Spinal cord (tissue), 10 donors: ENCODE data around the gene CCM2L. TPM values are rescaled to one million over a fixed set of nuclear protein-coding genes. Genes with fewer than 3 reads are reported as not detected.
"Not testable (repeated sequence)": the region's sequence is repeated elsewhere in the genome, so short reads cannot be mapped to it uniquely, and the experiment has no call there.

Experiments
- DNase-seq, 6 donors: peaks; one replicate each; pipeline versions ENCODE4 v3.0.0 to v3.0.0-alpha.2; 2013 to 2015; ENCODE audit warnings: low spot score in 6 of 6, low read depth in 4 of 6
- H3K27ac ChIP-seq: one replicate; pipeline ENCODE4 v1.5.1; 2013; ENCODE audit warnings: low read depth, low read length, control low read depth
- H3K27me3 ChIP-seq: one replicate; pipeline ENCODE4 v1.6.1; 2013; ENCODE audit warnings: low read length; ENCODE audit not compliant: control insufficient read depth, insufficient read depth
- H3K36me3 ChIP-seq: one replicate; pipeline ENCODE4 v1.6.1; 2013; ENCODE audit warnings: low read length; ENCODE audit not compliant: control insufficient read depth, insufficient read depth
- H3K4me1 ChIP-seq: one replicate; pipeline ENCODE4 v1.6.1; 2013; ENCODE audit warnings: low read length; ENCODE audit not compliant: control insufficient read depth, insufficient read depth
- H3K4me3 ChIP-seq: one replicate; pipeline ENCODE4 v1.5.1; 2013; ENCODE audit warnings: low read depth, low read length, control low read depth
- H3K9me3 ChIP-seq: one replicate; pipeline ENCODE4 v1.6.1; 2013; ENCODE audit warnings: low read length; ENCODE audit not compliant: control insufficient read depth, insufficient read depth
- WGBS: methylation state at CpG from one replicate; pipeline ENCODE4 v1.1.5; 2013; ENCODE audit warnings: missing lambda C conversion rate; ENCODE audit not compliant: insufficient coverage; 5-methylcytosine and 5-hydroxymethylcytosine counted together
- polyA plus RNA-seq, 2 donors: library from polyadenylated mRNA; unstranded; fragments of 120-200 nt; gene quantifications; one replicate each; pipeline ENCODE4 v1.2.1, GENCODE V29; 2013; ENCODE audit not compliant: insufficient read length in 2 of 2
- total RNA-seq, 2 donors: library from RNA; depleted of rRNA in 1 of 2; stranded (reverse); fragments of 120-200 nt in 1 of 2; fragments of >200 nt in 1 of 2; gene quantifications; one replicate each; pipeline versions ENCODE4 v1.2.3 to v1.2.4, GENCODE V29; 2013 to 2014
- donor health status: healthy.

CCM2L gene
- total and polyA plus RNA-seq, 4 donors = 3.8 to 8.4 (median 6.6) TPM

DNA sequence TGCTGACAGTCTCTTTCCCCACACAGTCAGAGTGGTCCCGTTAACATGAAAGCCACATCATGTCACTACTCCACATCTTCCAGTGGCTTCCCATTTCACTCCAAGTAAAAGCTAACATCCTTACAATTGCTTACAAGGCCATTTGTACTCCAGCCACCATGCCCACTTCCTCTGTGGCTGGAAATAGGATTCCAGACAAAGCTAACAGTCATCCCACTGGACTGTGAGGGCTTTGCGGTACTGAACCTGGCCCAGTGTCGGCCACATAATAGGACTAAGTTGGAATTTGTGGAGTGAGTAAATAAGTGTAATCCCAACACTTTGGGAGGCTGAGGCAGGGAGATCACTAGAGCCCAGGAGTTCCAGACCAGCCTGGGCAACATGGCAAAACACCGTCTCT is 10.9 kb downstream of the CCM2L start:
- H3K27me3 ChIP-seq = peaks cover 12% of the 10 kb centered on the region
- no peaks in the 10 kb centered on the region for H3K9me3 ChIP-seq
- WGBS = 86% methylated on average over 2 of the region's 4 CpGs
- DNase-seq = no peak
- no peak overlapping the region for H3K27ac ChIP-seq
- peaks cover 12% of the 10 kb centered on the region for H3K4me1 ChIP-seq
- H3K36me3 ChIP-seq = no peaks in the 10 kb centered on the region
- H3K4me3 ChIP-seq = no peak overlapping the region

DNA sequence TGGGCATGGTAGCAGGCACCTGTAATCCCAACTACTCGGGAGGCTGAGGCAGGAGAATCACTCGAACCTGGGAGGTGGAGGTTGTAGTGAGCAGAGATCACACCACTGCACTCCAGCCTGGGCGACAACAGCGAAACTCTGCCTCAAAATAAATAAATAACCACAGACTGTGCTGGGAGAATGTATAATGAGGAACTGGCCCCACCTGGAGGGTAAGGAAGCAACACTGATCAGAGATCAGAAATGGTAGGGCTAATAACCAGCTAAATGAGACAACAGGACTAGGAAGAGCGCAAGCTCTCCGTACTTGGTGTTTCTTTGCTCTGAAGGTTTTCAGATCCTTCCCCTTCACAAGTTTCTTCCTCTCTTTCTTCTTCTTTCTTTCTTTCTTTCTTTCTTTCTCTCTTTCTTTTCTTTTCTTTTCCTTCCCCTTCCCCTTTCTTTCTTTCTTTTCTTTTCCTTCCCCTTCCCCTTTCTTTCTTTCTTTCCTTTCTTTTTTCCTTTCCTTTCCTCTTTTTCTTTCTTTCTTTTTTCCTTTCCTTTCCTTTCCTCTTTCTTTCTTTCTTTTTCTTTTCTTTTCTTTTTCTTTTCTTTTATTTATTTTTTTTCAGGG is 14.6 kb downstream of the CCM2L start:
- Histone ChIP-seq H3K27me3 (peaks cover 8% of the 10 kb centered on the region), H3K27ac (no peak overlapping the region), H3K4me3 (no peak overlapping the region), H3K9me3 (no peaks in the 10 kb centered on the region), H3K4me1 (peaks cover 6% of the 10 kb centered on the region), H3K36me3 (peaks cover 3% of the 10 kb centered on the region)
- DNase-seq = no peak
- 95% methylated on average over 2 of the region's 6 CpGs for WGBS

DNA sequence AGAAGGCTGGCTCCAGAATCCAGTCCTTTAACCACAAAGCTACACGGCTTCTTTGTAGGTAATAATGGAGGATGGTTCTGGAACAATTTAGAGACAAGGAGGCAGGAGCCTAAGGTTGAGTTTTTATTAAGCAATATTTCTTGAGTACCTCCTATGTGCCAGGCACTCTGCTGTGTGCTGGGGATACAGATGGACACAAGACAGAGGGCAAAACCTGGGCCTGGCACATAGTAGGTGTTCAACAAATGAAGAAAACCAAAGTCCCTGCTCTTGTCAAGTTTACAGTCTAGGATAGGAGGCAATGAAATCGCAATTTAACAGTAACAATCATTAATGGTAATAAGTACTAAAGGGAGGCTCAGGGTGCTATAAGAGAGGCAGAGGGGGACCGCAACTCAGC is 17.4 kb downstream of the CCM2L start:
- no peak overlapping the region for H3K4me3 ChIP-seq
- peaks cover 3% of the 10 kb centered on the region for H3K36me3 ChIP-seq
- no peaks in the 10 kb centered on the region for H3K9me3 ChIP-seq
- no peak overlapping the region for H3K27ac ChIP-seq
- 88% methylated on average over 1 of the region's 3 CpGs for WGBS
- DNase-seq = no peak
- peaks cover 5% of the 10 kb centered on the region for H3K27me3 ChIP-seq
- H3K4me1 ChIP-seq = peaks cover 15% of the 10 kb centered on the region

DNA sequence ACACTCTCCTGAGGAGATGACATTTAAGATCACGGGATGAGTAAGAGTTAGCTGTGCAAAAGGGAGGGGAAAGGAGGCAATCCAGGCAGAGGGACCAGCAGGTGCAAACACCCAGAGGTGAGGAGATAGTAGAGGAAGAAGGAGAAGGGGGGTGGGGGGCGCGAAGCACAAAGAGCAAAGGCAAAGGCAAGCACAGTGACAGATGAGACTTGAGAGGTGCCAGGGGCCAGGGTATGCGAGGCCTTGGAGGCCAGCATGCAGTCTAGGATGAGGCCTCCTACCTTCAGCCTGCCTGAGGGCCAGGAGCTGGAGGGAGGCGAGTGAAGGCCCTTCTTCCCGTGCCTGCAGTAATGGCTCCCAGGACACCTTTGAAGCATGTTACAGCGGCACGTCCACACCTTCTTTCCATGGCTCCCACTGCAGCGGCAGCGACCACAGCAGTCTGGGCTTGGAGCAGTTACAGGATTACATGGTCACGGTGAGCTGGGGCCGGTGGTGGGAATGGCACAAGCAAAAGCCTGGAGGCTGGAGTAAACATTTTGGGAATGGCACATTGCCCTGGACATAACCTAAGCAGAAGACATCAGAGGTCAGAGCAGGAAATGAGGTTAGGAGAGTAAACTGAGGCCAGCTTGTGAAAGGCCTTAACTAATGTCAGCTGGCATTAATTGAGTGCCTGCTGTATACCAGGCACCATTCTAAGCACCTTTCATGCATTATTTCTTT is 18.6 kb downstream of the CCM2L start:
- H3K27me3 ChIP-seq = peaks cover 9% of the 10 kb centered on the region
- no peak overlapping the region for H3K4me3 ChIP-seq
- H3K27ac ChIP-seq = no peak overlapping the region
- WGBS = 38% methylated on average over 12 of the region's 12 CpGs
- peaks cover 15% of the 10 kb centered on the region for H3K4me1 ChIP-seq
- H3K36me3 ChIP-seq = peaks cover 3% of the 10 kb centered on the region
- DNase-seq = peak in 1 of 6 donors; percentile 71
- no peaks in the 10 kb centered on the region for H3K9me3 ChIP-seq

DNA sequence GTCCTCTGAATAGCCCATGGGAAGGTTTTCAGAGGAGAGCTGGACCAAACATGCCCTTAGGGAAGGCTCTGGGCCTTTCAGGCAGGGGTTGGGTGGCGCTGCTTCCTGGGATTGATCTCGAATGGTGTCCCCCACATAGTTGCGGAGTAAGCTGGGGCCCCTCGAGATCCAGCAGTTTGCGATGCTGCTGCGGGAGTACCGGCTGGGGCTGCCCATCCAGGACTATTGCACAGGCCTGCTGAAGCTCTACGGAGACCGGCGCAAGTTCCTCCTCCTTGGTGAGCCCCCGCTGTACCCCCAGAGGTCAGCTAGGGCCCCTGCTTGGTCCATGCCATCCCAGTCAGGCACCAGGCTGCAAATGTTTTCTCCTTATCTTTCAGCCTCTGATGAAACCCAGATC is 19.3 kb downstream of the CCM2L start:
- no peak overlapping the region for H3K4me3 ChIP-seq
- H3K4me1 ChIP-seq = peaks cover 15% of the 10 kb centered on the region
- H3K36me3 ChIP-seq = peaks cover 3% of the 10 kb centered on the region
- DNase-seq = no peak
- H3K27me3 ChIP-seq = peaks cover 12% of the 10 kb centered on the region
- 91% methylated on average over 11 of the region's 11 CpGs for WGBS
- H3K9me3 ChIP-seq = no peaks in the 10 kb centered on the region
- no peak overlapping the region for H3K27ac ChIP-seq

DNA sequence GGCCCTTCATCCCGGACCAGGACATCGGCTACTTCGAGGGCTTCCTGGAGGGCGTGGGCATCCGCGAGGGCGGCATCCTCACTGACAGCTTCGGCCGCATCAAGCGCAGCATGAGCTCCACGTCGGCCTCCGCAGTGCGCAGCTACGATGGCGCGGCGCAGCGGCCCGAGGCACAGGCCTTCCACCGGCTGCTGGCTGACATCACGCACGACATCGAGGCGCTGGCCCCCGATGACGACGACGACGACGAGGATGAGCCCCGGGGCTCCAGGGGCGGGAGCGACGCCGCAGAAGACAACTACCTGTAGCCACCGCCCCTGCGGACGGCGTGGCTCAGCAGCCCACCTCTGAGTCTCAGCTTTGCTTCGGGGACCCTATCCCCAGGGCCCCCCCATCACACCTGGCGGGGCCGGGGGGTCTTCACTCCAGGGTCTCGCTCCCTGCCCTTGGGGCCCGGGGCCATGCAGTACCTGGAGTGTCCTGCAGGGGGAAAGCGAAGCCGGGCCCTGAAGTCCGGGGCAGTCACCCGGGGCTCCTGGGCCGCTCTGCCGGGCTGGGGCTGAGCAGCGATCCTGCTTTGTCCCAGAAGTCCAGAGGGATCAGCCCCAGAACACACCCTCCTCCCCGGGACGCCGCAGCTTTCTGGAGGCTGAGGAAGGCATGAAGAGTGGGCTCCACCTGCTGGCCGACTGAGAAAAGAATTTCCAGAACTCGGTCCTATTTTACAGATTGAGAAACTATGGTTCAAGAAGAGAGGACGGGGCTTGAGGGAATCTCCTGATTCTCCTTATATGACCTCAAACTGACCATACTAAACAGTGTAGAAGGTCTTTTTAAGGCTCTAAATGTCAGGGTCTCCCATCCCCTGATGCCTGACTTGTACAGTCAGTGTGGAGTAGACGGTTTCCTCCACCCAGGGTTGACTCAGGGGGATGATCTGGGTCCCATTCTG is 21.0 kb downstream of the CCM2L start:
- Histone ChIP-seq H3K36me3 (peaks cover 3% of the 10 kb centered on the region), H3K27ac (no peak overlapping the region), H3K4me1 (peaks cover 15% of the 10 kb centered on the region), H3K4me3 (peak overlapping the region; percentile 13), H3K9me3 (no peaks in the 10 kb centered on the region), H3K27me3 (peaks cover 16% of the 10 kb centered on the region)
- peak in 5 of 6 donors; percentile 46 to 93 (median 65) for DNase-seq
- WGBS = 11% methylated on average over 51 of the region's 59 CpGs

DNA sequence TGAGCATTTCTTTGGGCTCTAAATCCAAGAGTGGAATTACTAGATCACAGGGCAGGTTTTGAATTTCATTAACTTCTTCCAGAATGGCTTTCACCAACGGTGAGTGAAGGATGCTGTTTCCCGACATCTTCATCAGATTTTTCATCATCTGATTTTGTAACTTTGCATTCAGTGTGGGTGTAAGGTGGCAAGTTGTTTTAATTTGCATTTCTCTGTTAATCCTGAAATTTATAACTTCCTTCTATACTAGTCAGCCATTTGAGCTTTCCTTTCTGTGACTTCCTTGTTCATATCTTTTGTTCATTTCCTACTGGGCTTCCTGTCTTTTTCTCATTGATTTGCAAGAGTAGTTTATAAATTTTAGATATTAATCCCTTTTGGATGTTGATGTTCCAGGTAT is 23.1 kb downstream of the CCM2L start:
- H3K27me3 ChIP-seq = peaks cover 16% of the 10 kb centered on the region
- H3K4me1 ChIP-seq = peaks cover 15% of the 10 kb centered on the region
- DNase-seq = no peak
- H3K9me3 ChIP-seq = no peaks in the 10 kb centered on the region
- no CpG with 5 or more reads among the region's 2 CpGs for WGBS
- H3K36me3 ChIP-seq = peaks cover 3% of the 10 kb centered on the region
- H3K4me3 ChIP-seq = no peak overlapping the region
- H3K27ac ChIP-seq = no peak overlapping the region

DNA sequence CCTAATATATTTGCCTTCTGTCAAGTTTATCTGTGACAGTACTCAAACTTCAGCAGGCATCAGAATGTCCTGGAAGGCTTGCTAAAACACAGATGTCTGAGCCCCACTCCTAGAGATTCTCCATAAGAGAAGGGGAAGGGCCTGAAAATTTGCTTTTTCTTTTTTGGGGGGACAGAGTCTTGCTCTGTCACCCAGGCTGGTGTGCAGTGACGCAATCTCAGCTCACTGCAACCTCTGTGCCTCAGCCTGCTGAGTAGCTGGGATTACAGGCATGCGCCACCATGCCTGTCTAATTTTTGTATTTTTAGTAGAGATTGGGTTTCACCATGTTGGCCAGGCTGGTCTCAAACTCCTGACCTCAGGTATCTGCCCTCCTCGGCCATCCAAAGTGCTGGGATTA is 23.5 kb downstream of the CCM2L start:
- not testable (repeated sequence) for H3K36me3 ChIP-seq, DNase-seq, H3K27ac ChIP-seq, H3K9me3 ChIP-seq, H3K4me3 ChIP-seq
- peaks cover 16% of the 10 kb centered on the region for H3K27me3 ChIP-seq
- H3K4me1 ChIP-seq = peaks cover 13% of the 10 kb centered on the region
- WGBS = 77% methylated on average over 3 of the region's 3 CpGs

DNA sequence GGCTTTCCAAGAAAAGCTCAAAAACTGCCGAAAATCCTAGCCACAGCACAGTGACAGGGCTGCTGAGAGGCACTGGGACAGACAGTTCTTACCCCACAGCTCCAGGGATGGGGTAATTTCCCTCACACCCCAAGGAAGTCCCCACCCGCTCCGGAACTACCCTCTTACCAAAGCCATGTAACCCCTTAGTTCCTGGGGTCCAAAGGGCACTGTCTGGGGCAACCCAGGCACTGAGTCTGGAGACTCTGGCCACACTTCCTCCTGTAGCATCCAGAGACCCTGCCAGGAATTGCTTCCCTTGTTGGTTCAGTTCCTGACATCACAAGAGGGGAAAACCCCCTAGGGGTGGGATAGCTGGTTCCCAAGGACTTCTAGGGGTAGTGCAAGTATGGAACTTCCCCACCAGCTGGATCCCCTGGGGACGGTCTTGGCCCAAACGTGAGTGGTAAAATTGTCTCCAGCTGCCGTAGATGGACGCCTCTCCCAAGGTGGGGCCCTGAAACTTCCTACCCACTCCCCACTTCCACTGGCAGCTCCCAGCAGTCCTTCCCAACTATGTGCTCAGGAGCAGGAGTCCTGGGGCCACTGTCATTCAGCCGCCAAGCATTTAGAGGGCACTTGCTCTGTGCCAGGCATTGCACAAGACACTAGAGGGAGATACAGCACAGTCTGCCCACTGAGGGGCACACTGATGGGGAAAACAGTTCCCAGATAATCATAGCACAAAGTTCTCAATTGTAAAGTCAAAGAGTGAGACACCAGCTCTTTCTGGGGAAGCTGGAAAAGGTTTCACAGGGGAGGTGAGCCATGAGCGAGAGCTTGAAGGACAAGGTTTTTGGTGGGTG is 24.6 kb downstream of the CCM2L start:
- 60% methylated on average over 8 of the region's 9 CpGs for WGBS
- Histone ChIP-seq H3K27ac (no peak overlapping the region), H3K9me3 (no peaks in the 10 kb centered on the region), H3K36me3 (no peaks in the 10 kb centered on the region), H3K4me1 (peaks cover 10% of the 10 kb centered on the region), H3K4me3 (no peak overlapping the region), H3K27me3 (peaks cover 16% of the 10 kb centered on the region)
- no peak for DNase-seq
